Colonic mucosa (tissue), 4 donors: Measurements from ENCODE around the gene IFRD1. TPM values are rescaled to one million over a fixed set of nuclear protein-coding genes. Genes with fewer than 3 reads are reported as not detected.

Source experiments
- DNase-seq: peaks from one replicate; pipeline ENCODE4 v3.0.0-alpha.2; 2020
- H3K27ac ChIP-seq: fragments of 200-600 bp; one replicate; pipeline ENCODE4 v1.8.0; 2021
- H3K27me3 ChIP-seq: fragments of 200-600 bp; one replicate; pipeline ENCODE4 v1.8.0; 2021
- H3K36me3 ChIP-seq: fragments of 200-600 bp; one replicate; pipeline ENCODE4 v1.8.0; 2021
- H3K4me1 ChIP-seq: fragments of 200-600 bp; one replicate; pipeline ENCODE4 v1.8.0; 2021; ENCODE audit warnings: mild to moderate bottlenecking
- H3K4me3 ChIP-seq: fragments of 200-600 bp; one replicate; pipeline ENCODE4 v1.8.0; 2021
- H3K9ac ChIP-seq, 2 donors: one replicate each; pipeline ENCODE4 v1.7.0; 2013; ENCODE audit warnings: control low read depth in 2 of 2, low read depth in 2 of 2, low read length in 2 of 2
- H3K9me3 ChIP-seq: fragments of 200-600 bp; one replicate; pipeline ENCODE4 v1.8.0; 2021
- intact Hi-C: fragments of 100-400 bp; cut with DNase I; formaldehyde crosslinking; loops from one replicate; pipeline ENCODE4 v1.14.1; 2022
- total RNA-seq, 2 donors: library from RNA; stranded (reverse); fragmentation: NEBNext Ultra II Directional in 1 of 2; extraction: Animal tissue kit (Norgen Biotek cat#: 25700) in 1 of 2; gene quantifications; one replicate each; pipeline ENCODE4 v1.2.1, GENCODE V29; 2021
- TF ChIP-seq, protein P1 (sequence below): fragments of 200-600 bp; IDR thresholded peaks from one replicate; pipeline ENCODE4 v1.8.0; 2022; ENCODE audit warnings: antibody characterized with exemption, mild to moderate bottlenecking
- donor health status: healthy.
- donor health status: DM: no; HTN: no; CAD: no.
- donor health status: DM: no; HTN: no; CAD: no.

Gene IFRD1
- total RNA-seq, 2 donors from 2014 or later: 35.9 to 41.0 TPM

- Histone ChIP-seq H3K9me3 (no peaks in the 10 kb centered on the region), H3K4me1 (no peaks in the 10 kb centered on the region), H3K27ac (no peak overlapping the region), H3K27me3 (no peaks in the 10 kb centered on the region), H3K36me3 (no peaks in the 10 kb centered on the region), H3K9ac (no peak overlapping the region), H3K4me3 (no peak overlapping the region)
- DNase-seq: peak; percentile 50
- intact Hi-C loops: no loop called here
- TF ChIP-seq, protein P1, sequence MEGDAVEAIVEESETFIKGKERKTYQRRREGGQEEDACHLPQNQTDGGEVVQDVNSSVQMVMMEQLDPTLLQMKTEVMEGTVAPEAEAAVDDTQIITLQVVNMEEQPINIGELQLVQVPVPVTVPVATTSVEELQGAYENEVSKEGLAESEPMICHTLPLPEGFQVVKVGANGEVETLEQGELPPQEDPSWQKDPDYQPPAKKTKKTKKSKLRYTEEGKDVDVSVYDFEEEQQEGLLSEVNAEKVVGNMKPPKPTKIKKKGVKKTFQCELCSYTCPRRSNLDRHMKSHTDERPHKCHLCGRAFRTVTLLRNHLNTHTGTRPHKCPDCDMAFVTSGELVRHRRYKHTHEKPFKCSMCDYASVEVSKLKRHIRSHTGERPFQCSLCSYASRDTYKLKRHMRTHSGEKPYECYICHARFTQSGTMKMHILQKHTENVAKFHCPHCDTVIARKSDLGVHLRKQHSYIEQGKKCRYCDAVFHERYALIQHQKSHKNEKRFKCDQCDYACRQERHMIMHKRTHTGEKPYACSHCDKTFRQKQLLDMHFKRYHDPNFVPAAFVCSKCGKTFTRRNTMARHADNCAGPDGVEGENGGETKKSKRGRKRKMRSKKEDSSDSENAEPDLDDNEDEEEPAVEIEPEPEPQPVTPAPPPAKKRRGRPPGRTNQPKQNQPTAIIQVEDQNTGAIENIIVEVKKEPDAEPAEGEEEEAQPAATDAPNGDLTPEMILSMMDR: no peak
Measured at GRCh38 chr7:112462236-112462635, 12.0 kb downstream of the IFRD1 start.

DNA sequence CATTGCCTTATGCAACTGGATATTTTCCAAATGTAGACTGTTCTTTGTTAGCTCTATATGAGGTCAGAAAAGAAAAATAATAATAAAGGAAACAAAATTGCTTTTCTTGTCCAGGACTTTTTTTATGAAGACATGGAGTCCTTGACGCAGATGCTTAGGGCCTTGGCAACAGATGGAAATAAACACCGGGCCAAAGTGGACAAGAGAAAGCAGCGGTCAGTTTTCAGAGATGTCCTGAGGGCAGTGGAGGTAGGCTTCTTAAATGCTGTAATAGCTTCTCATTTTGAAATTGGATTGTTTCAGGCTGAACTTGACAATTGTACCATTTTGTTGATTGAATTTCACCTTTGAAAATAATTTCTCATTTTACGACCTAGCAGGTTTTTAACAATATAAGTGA, 17.6 kb downstream of the IFRD1 start:
- Histone ChIP-seq H3K9ac (no peak overlapping the region), H3K36me3 (peaks cover 21% of the 10 kb centered on the region), H3K27me3 (no peaks in the 10 kb centered on the region), H3K4me3 (no peak overlapping the region), H3K27ac (no peak overlapping the region), H3K9me3 (no peaks in the 10 kb centered on the region), H3K4me1 (no peaks in the 10 kb centered on the region)
- no peak for DNase-seq
- intact Hi-C loops: no loop called here
- TF ChIP-seq, protein P1: no peak

DNA sequence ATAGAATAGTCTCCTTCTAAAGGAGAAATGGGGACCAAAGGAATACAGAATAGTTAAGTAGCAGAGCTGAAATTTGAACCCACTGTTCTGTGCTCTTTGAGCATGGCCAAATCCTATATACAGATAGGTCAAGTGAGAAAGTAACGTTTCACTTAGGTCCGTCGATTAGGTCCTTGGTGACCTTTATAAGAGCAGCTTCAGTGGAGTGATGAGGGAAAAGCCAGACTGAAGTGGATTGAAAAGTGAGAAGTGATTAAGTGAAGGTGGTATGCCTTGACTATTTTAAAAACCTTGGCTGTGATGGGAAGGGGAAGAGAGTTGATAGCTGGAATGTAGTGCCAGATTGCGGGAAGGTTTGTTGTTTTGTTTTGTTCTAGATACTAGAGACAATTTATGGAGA, 19.9 kb downstream of the IFRD1 start:
- intact Hi-C loops: no loop called here

GRCh38 chr7:112476390-112477052, 26.3 kb downstream of the IFRD1 start:
- DNase-seq: no peak
- no peaks in the 10 kb centered on the region for H3K9me3 ChIP-seq
- no peak overlapping the region for H3K4me3 ChIP-seq
- H3K9ac ChIP-seq: no peak overlapping the region
- H3K27ac ChIP-seq: no peak overlapping the region
- peaks cover 26% of the 10 kb centered on the region for H3K36me3 ChIP-seq
- intact Hi-C loops: no loop called here
- H3K4me1 ChIP-seq: no peaks in the 10 kb centered on the region
- TF ChIP-seq, protein P1: no peak
- no peaks in the 10 kb centered on the region for H3K27me3 ChIP-seq

More for the DNA sequence above, 19.9 kb downstream of the IFRD1 start:
- TF ChIP-seq, protein P1: no peak
- no peak for DNase-seq
- Histone ChIP-seq H3K9ac (no peak overlapping the region), H3K27me3 (no peaks in the 10 kb centered on the region), H3K27ac (no peak overlapping the region), H3K36me3 (peaks cover 35% of the 10 kb centered on the region), H3K9me3 (no peaks in the 10 kb centered on the region), H3K4me1 (no peaks in the 10 kb centered on the region), H3K4me3 (no peak overlapping the region)

GRCh38 chr7:112481121-112481736, 31.0 kb downstream of the IFRD1 start:
- intact Hi-C loops: no loop called here
- H3K4me1 ChIP-seq: no peaks in the 10 kb centered on the region
- H3K36me3 ChIP-seq: no peaks in the 10 kb centered on the region
- no peak for DNase-seq
- no peak overlapping the region for H3K27ac ChIP-seq
- no peaks in the 10 kb centered on the region for H3K9me3 ChIP-seq
- no peak overlapping the region for H3K4me3 ChIP-seq
- no peak overlapping the region for H3K9ac ChIP-seq
- no peaks in the 10 kb centered on the region for H3K27me3 ChIP-seq
- TF ChIP-seq, protein P1: no peak
